NCI-H1694 (cell line): ENCODE data around the gene MMP14.

Experiments used
- DNase-seq: peaks from one replicate; lab custom pipeline; 2025; lab: John Stamatoyannopoulos, UW

The MMP14 gene

GRCh38 chr14:22861651-22862050, 25.3 kb downstream of the MMP14 start:
- no peak for DNase-seq

GRCh38 chr14:22864979-22865378, 28.6 kb downstream of the MMP14 start:
- no peak for DNase-seq

- no peak for DNase-seq
These were observed 29.3 kb downstream of the MMP14 start for GRCh38 chr14:22865424-22866405.

GRCh38 chr14:22866874-22867273, 30.5 kb downstream of the MMP14 start:
- no peak for DNase-seq

GRCh38 chr14:22870811-22871223, 34.4 kb downstream of the MMP14 start:
- no peak for DNase-seq

- peak; percentile 31 for DNase-seq
These were observed 35.0 kb downstream of the MMP14 start, which contains the start of gene LRP10 for GRCh38 chr14:22871224-22872032. LRP10 (plus strand) TSS chr14:22871740; CDS start chr14:22872304, 564 bp downstream.

GRCh38 chr14:22872033-22872832, 35.8 kb downstream of the MMP14 start:
- DNase-seq = peak; percentile 92

GRCh38 chr14:22872833-22873520, 36.6 kb downstream of the MMP14 start:
- no peak for DNase-seq

- DNase-seq = no peak
These were observed 38.8 kb downstream of the MMP14 start for GRCh38 chr14:22875003-22875747.

GRCh38 chr14:22875748-22876319, 39.4 kb downstream of the MMP14 start:
- DNase-seq = no peak

GRCh38 chr14:22877000-22877501, 40.7 kb downstream of the MMP14 start:
- no peak for DNase-seq

GRCh38 chr14:22878271-22879246, 42.2 kb downstream of the MMP14 start:
- DNase-seq = no peak

- no peak for DNase-seq
These were observed 45.7 kb downstream of the MMP14 start for GRCh38 chr14:22882064-22882463.

GRCh38 chr14:22882529-22883172, 46.3 kb downstream of the MMP14 start:
- peak; percentile 84 for DNase-seq

- no peak for DNase-seq
These were observed 47.0 kb downstream of the MMP14 start, which contains the start of gene REM2 for GRCh38 chr14:22883173-22883976. REM2 (plus strand) TSS chr14:22883222; CDS start chr14:22883288, 66 bp downstream.

- DNase-seq = no peak
These were observed 47.8 kb downstream of the MMP14 start for GRCh38 chr14:22884076-22884737.
